ENCODE results near the gene KRTAP5-1. TPM values are rescaled to one million over a fixed set of nuclear protein-coding genes. Genes with fewer than 3 reads are reported as not detected.

KRTAP5-1 gene
- total RNA-seq, 6 experiments from 2014 or later, result not detected

- H3K4me1 Mint-ChIP-seq (ENCODE audit: low read depth), result peaks cover 40% of the 10 kb centered on the region
- H3K36me3 Mint-ChIP-seq (ENCODE audit: low read depth), result no peaks in the 10 kb centered on the region
- no peak for DNase-seq
- no peak overlapping the region for H3K27ac Mint-ChIP-seq
- H3K27me3 Mint-ChIP-seq (ENCODE audit: insufficient read depth), result peaks cover 18% of the 10 kb centered on the region
- no peak for TF ChIP-seq CTCF (IDR thresholded peaks at IDR 0.05)
- peaks cover 4% of the 10 kb centered on the region; the same call in 1 of the 2 replicates for H3K9me3 Mint-ChIP-seq
- H3K4me3 Mint-ChIP-seq, result no peak overlapping the region
Measured at GRCh38 chr11:1534682-1535081, 50.4 kb downstream of the KRTAP5-1 start.

Other genes starting within 250 kb of the KRTAP5-1 start
- under 1 TPM in 5 of 6 experiments, not detected in 1; 0.14 to 0.99 (median 0.47) TPM for gene BRSK2, start 195.3 kb downstream of the KRTAP5-1 start, total RNA-seq (2021; fragmentation: NEBNext Ultra II Directional; extraction: Animal tissue kit (Norgen Biotek cat#: 25700))
- 10 to 100 TPM; 19.6 to 27.4 (median 21.4) TPM for gene MOB2, start 98.5 kb downstream of the KRTAP5-1 start, total RNA-seq (2021; fragmentation: NEBNext Ultra II Directional; extraction: Animal tissue kit (Norgen Biotek cat#: 25700))
- 1 to 10 TPM in 3 of 6 experiments, under 1 TPM in 3; 0.38 to 1.6 (median 0.81) TPM for gene DUSP8, start 13.0 kb downstream of the KRTAP5-1 start, total RNA-seq (2021; fragmentation: NEBNext Ultra II Directional; extraction: Animal tissue kit (Norgen Biotek cat#: 25700))
- not detected for gene KRTAP5-2, start 13.0 kb upstream of the KRTAP5-1 start, total RNA-seq (2021; fragmentation: NEBNext Ultra II Directional; extraction: Animal tissue kit (Norgen Biotek cat#: 25700))
- gene KRTAP5-3, start 23.2 kb upstream of the KRTAP5-1 start, total RNA-seq (2021; fragmentation: NEBNext Ultra II Directional; extraction: Animal tissue kit (Norgen Biotek cat#: 25700)), result not detected
- not detected for gene KRTAP5-4, start 36.9 kb upstream of the KRTAP5-1 start, total RNA-seq (2021; fragmentation: NEBNext Ultra II Directional; extraction: Animal tissue kit (Norgen Biotek cat#: 25700))
- gene KRTAP5-5, start 44.5 kb upstream of the KRTAP5-1 start, total RNA-seq (2021; fragmentation: NEBNext Ultra II Directional; extraction: Animal tissue kit (Norgen Biotek cat#: 25700)), result not detected
- gene KRTAP5-6, start 111.9 kb upstream of the KRTAP5-1 start, total RNA-seq (2021; fragmentation: NEBNext Ultra II Directional; extraction: Animal tissue kit (Norgen Biotek cat#: 25700)), result not detected
- gene IFITM10, start 165.3 kb upstream of the KRTAP5-1 start, total RNA-seq (2021; fragmentation: NEBNext Ultra II Directional; extraction: Animal tissue kit (Norgen Biotek cat#: 25700)), result under 1 TPM; 0.21 to 0.71 (median 0.45) TPM
- 100 to 1,000 TPM; 212 to 240 (median 229) TPM for gene CTSD, start 178.6 kb upstream of the KRTAP5-1 start, total RNA-seq (2021; fragmentation: NEBNext Ultra II Directional; extraction: Animal tissue kit (Norgen Biotek cat#: 25700))
- not detected for gene SYT8, start 249.7 kb upstream of the KRTAP5-1 start, total RNA-seq (2021; fragmentation: NEBNext Ultra II Directional; extraction: Animal tissue kit (Norgen Biotek cat#: 25700))

All from HFFc6 (cell line).